Heart right ventricle (tissue), 16 donors: ENCODE results near the gene ANKDD1A. TPM values are rescaled to one million over a fixed set of nuclear protein-coding genes. Genes with fewer than 3 reads are reported as not detected.

Source experiments
- ATAC-seq, 8 donors: fragments of 200-7000 bp; cut with Tn5 transposase; one replicate each; pipeline ENCODE4 v1.9.1; 2020; ENCODE audit warnings: mild to moderate bottlenecking in 8 of 8, moderate library complexity in 8 of 8, moderate number of reproducible peaks in 1 of 8
- DNase-seq, 2 donors: peaks; one replicate each; pipeline ENCODE4 v3.0.0-alpha.2; 2020
- H3K27ac ChIP-seq, 10 donors: fragments of 200-600 bp; sonication (generic) in 2 of 10; one replicate each; pipeline versions ENCODE4 v1.5.0 to v1.8.0; 2020 to 2022; ENCODE audit warnings: mild to moderate bottlenecking in 3 of 10
- H3K27me3 ChIP-seq, 7 donors: fragments of 200-600 bp; one replicate each; pipeline ENCODE4 v1.8.0; 2021 to 2022; ENCODE audit warnings: mild to moderate bottlenecking in 2 of 7
- H3K36me3 ChIP-seq, 9 donors: fragments of 200-600 bp; sonication (generic) in 1 of 9; one replicate each; pipeline versions ENCODE4 v1.5.0 to v1.8.0; 2020 to 2022; ENCODE audit warnings: mild to moderate bottlenecking in 2 of 9
- H3K4me1 ChIP-seq, 9 donors: fragments of 200-600 bp; sonication (generic) in 1 of 9; one replicate each; pipeline versions ENCODE4 v1.5.0 to v1.8.0; 2020 to 2022; ENCODE audit warnings: mild to moderate bottlenecking in 4 of 9
- H3K4me3 ChIP-seq, 10 donors: fragments of 200-600 bp; sonication (generic) in 2 of 10; one replicate each; pipeline versions ENCODE4 v1.5.0 to v1.8.0; 2020 to 2022; ENCODE audit warnings: mild to moderate bottlenecking in 7 of 10, moderate library complexity in 2 of 10
- H3K9me3 ChIP-seq, 11 donors: fragments of 200-600 bp in 10 of 11; sonication (generic) in 2 of 11; one replicate each; pipeline versions ENCODE4 v1.5.0 to v1.8.0; 2013 to 2022; ENCODE audit warnings: mild to moderate bottlenecking in 2 of 11, control low read depth in 1 of 11, moderate library complexity in 1 of 11
- CTCF ChIP-seq, 9 donors: fragments of 200-600 bp; sonication (generic) in 2 of 9; IDR thresholded peaks; one replicate each; pipeline versions ENCODE4 v1.5.0 to v1.8.0; 2021 to 2022; ENCODE audit warnings: antibody characterized with exemption in 9 of 9, mild to moderate bottlenecking in 5 of 9, moderate library complexity in 1 of 9
- WGBS, 2 donors: extraction: QIAGEN DNeasy Blood & Tissue Kit; methylation state at CpG; one replicate each; pipeline ENCODE4 v1.1.7; 2013; ENCODE audit warnings: inconsistent platforms in 1 of 2; 5-methylcytosine and 5-hydroxymethylcytosine counted together
- intact Hi-C, 10 donors: fragments of 100-400 bp; cut with DNase I; formaldehyde crosslinking; loops; one replicate each; pipeline versions ENCODE4 v1.11.1 to v1.14.2; 2022
- polyA plus RNA-seq, 2 donors: library from polyadenylated mRNA; stranded (reverse); fragments of 200-250 nt; gene quantifications; one replicate each; pipeline ENCODE4 v1.2.3, GENCODE V29; 2013
- total RNA-seq, 10 donors: library from RNA; stranded (reverse); fragmentation: NEBNext Ultra II Directional in 3 of 10; extraction: Animal tissue kit (Norgen Biotek cat#: 25700) in 3 of 10; gene quantifications; one replicate each; pipeline versions ENCODE4 v1.2.1 to v1.2.4, GENCODE V29; 2021 to 2023
- donor health status: Arrhythmogenic right ventricular cardiomyopathy.
- donor health status: ischemic (EF 13 %, LVEDD 7.1; RV severe dilation, severe dysfunction).
- donor health status: healthy with polysubstance abuse.
- donor health status: DM: no; HTN: yes; CAD: no.
- donor health status: DM: no; HTN: no; CAD: no.
- donor health status: ischemic (EF 25% LVEDD 6.9; RV normal size, moderate dysfunction).
- donor health status: ischemic (EF 25% LVEDD 5.7; RV mildly dilated, moderate dysfunction).
- donor health status: healthy.
- donor health status: DM: yes; HTN: yes; CAD: no.
- donor health status: Ischemic cardiomyopathy.
- donor health status: ischemic (EF 35%, LVEDD 5.7; RV mildly dilated, moderate dysfunction).
- donor health status: nonischemic (EF 11% LVEDD 7.7; RV severe dilation, severe dysfunction).
- donor health status: DM: yes; HTN: yes; CAD: no.
- donor health status: PGD.
- donor health status: ischemic (EF 29% LVEDD 5.4; RV normal size, mild dysfunction).
- donor health status: nonischemic (EF 23%, LVEDD 6.1; RV moderate dilation, normal function).

ANKDD1A gene
- total and polyA plus RNA-seq, 12 donors: 0.70 to 1.9 (median 1.3) TPM

DNA sequence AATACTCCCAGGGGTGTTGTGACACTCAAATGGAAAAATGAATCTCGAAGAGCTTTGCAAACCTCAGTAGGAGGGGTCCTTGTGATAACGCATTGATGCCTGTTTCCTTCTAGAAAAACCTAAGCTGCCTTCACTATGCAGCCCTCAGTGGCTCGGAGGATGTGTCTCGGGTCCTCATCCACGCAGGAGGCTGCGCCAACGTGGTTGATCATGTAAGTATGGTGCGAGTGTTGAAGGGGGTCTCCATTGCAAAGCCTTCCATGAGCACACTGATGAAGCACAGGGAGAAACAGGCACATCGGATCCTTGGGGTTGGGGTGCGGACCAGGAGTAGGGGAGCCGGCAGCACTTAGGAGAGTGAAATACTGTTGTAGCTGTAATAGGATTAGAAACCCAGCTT, 22.3 kb downstream of the ANKDD1A start:
- Histone ChIP-seq H3K27ac (no peak overlapping the region), H3K4me1 (peaks cover 0 to 1% (median 0%) of the 10 kb centered on the region in 9 donors), H3K27me3 (no peaks in the 10 kb centered on the region), H3K4me3 (no peak overlapping the region), H3K9me3 (peaks cover 0 to 3% (median 0%) of the 10 kb centered on the region in 11 donors), H3K36me3 (peaks cover 0 to 6% (median 0%) of the 10 kb centered on the region in 9 donors)
- intact Hi-C loops: no loop called here
- no peak for TF ChIP-seq CTCF (IDR thresholded peaks at IDR 0.05)
- DNase-seq (no peak), ATAC-seq (no peak)
- 97 to 98% methylated on average over 11 of the region's 11 CpGs for WGBS, 2 donors

- peak in 1 of 8 donors; percentile 35 for ATAC-seq
- H3K27me3 ChIP-seq: no peaks in the 10 kb centered on the region
Observed at GRCh38 chr15:64938192-64938591, 26.5 kb downstream of the ANKDD1A start.

DNA sequence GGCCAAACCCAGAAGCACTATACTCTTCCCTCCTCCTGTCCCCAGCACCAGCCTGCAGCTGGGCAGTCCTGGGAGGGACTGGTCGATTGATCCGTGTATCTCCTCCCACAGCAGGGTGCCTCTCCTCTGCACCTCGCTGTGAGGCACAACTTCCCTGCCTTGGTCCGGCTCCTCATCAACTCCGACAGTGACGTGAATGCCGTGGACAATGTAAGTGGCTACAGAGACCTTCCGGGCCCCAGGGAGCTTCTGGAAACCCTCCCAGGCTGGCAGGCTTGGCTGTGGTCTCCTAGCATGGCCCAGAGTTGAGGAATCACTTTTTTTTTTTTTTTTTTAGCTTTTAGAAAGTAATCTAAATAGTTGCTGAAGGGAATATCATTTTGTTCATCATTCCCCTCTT, 30.7 kb downstream of the ANKDD1A start:
- H3K4me1 ChIP-seq: no peaks in the 10 kb centered on the region
- no peak overlapping the region for H3K4me3 ChIP-seq
- WGBS, 2 donors: 65 to 79% methylated on average over 8 of the region's 8 CpGs
- H3K36me3 ChIP-seq: peaks cover 0 to 3% (median 0%) of the 10 kb centered on the region in 9 donors
- DNase-seq (no peak), ATAC-seq (peak in 1 of 8 donors; percentile 31)
- intact Hi-C loops: no loop called here
- H3K27ac ChIP-seq: no peak overlapping the region
- H3K9me3 ChIP-seq: no peaks in the 10 kb centered on the region
- H3K27me3 ChIP-seq: no peaks in the 10 kb centered on the region
- no peak for TF ChIP-seq CTCF (IDR thresholded peaks at IDR 0.05)

More at GRCh38 chr15:64938192-64938591, 26.5 kb downstream of the ANKDD1A start:
- no peak for DNase-seq
- Histone ChIP-seq H3K36me3 (peaks cover 0 to 6% (median 0%) of the 10 kb centered on the region in 9 donors), H3K27ac (no peak overlapping the region), H3K9me3 (peaks cover 0 to 3% (median 0%) of the 10 kb centered on the region in 11 donors), H3K4me1 (no peaks in the 10 kb centered on the region), H3K4me3 (no peak overlapping the region)
- 67 to 80% methylated on average over 3 of the region's 3 CpGs for WGBS, 2 donors
- intact Hi-C loops: loop anchor here in 1 of 10 donors (5.0 kb wide), 1 partner anchor 566 kb away; no protein-coding TSS in a partner anchor
- no peak for TF ChIP-seq CTCF (IDR thresholded peaks at IDR 0.05)

- H3K9me3 ChIP-seq: no peaks in the 10 kb centered on the region
- ATAC-seq (no peak), DNase-seq (no peak)
- no peaks in the 10 kb centered on the region for H3K4me1 ChIP-seq
- H3K36me3 ChIP-seq: peaks cover 0 to 3% (median 0%) of the 10 kb centered on the region in 9 donors
- no peak for TF ChIP-seq CTCF (IDR thresholded peaks at IDR 0.05)
- H3K27ac ChIP-seq: no peak overlapping the region
- intact Hi-C loops: no loop called here
- H3K27me3 ChIP-seq: no peaks in the 10 kb centered on the region
- no peak overlapping the region for H3K4me3 ChIP-seq
- WGBS, 2 donors: 95 to 96% methylated on average over 6 of the region's 6 CpGs
Observed at GRCh38 chr15:64943512-64944225, 32.0 kb downstream of the ANKDD1A start.
